ENCODE results near the gene NRDC.

NRDC gene

DNA sequence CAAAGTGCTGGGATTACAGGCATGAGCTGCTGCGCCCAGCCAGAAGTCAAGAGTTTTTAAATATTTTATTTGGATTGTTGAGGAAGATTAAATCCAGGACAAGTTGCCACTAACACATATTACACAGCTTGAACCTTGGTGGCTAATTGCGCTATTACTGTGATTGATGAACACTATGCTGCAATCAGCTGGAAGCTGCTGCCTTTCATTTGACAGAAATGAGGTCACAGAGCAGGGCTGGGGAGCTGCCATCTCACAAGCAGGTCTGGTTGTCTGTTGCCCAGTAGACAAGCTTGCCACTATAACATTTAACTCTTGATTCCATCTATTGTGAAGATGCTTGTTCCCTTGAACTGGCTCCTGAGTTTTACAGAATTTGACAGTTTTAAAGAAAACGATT, 37.4 kb upstream of the NRDC start:
- Histone ChIP-seq H3K36me3 (ENCODE audit: insufficient read depth, low read length) (no peaks in the 10 kb centered on the region), H3K9ac (ENCODE audit: low read depth, low read length, poor library complexity, severe bottlenecking) (no peak overlapping the region), H3K9me3 (ENCODE audit: insufficient read depth, low read depth, low read length) (no peaks in the 10 kb centered on the region), H3K4me2 (ENCODE audit: low read depth, low read length, poor library complexity, severe bottlenecking) (no peak overlapping the region), H4K20me1 (ENCODE audit: insufficient read depth, low read length, poor library complexity, severe bottlenecking) (no peaks in the 10 kb centered on the region), H2AFZ (ENCODE audit: low read length) (no peak overlapping the region), H3F3A (ENCODE audit: low read depth) (no peaks in the 10 kb centered on the region), H3K4me1 (ENCODE audit: insufficient read depth, low read length, poor library complexity, severe bottlenecking) (no peaks in the 10 kb centered on the region), H3K27me3 (ENCODE audit: insufficient read depth, low read length, poor library complexity, severe bottlenecking) (peaks cover 5% of the 10 kb centered on the region), H3K79me2 (ENCODE audit: insufficient read depth, low read length) (no peaks in the 10 kb centered on the region), H3K9me2 (replicated peaks; ENCODE audit: low read depth, low read length) (no peaks in the 10 kb centered on the region), H3K4me3 (ENCODE audit: low read length, poor library complexity, severe bottlenecking) (no peak overlapping the region)
- no peak for TF ChIP-seq EZH2phosphoT487 (IDR thresholded peaks at IDR 0.05; ENCODE audit: borderline replicate concordance)
- TF ChIP-seq, protein P1, sequence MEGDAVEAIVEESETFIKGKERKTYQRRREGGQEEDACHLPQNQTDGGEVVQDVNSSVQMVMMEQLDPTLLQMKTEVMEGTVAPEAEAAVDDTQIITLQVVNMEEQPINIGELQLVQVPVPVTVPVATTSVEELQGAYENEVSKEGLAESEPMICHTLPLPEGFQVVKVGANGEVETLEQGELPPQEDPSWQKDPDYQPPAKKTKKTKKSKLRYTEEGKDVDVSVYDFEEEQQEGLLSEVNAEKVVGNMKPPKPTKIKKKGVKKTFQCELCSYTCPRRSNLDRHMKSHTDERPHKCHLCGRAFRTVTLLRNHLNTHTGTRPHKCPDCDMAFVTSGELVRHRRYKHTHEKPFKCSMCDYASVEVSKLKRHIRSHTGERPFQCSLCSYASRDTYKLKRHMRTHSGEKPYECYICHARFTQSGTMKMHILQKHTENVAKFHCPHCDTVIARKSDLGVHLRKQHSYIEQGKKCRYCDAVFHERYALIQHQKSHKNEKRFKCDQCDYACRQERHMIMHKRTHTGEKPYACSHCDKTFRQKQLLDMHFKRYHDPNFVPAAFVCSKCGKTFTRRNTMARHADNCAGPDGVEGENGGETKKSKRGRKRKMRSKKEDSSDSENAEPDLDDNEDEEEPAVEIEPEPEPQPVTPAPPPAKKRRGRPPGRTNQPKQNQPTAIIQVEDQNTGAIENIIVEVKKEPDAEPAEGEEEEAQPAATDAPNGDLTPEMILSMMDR (conservative IDR thresholded peaks at IDR 0.05; ENCODE audit: low read length), result no peak

DNA sequence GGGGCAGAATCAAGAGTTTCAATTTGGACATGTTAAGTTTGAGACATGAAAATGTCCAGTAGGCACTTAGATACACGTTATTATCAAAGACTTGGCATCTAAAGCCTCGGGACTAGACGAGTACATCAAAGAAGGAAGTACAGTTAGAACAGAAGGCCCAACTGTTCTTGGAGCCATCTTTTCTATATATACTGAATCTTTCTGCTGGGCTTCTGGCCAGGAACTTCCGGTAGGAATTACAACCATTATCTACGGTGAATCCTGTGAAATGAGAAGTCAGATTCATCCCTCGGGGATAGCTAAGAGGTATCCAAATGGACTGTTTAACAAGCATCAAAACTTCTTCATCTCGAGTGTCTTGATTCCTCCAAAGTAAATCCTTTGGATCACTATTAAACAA, 34.4 kb upstream of the NRDC start:
- Histone ChIP-seq H3K4me2 (ENCODE audit: low read depth, low read length, poor library complexity, severe bottlenecking) (no peak overlapping the region), H3K36me3 (ENCODE audit: insufficient read depth, low read length) (no peaks in the 10 kb centered on the region), H3K9me3 (ENCODE audit: insufficient read depth, low read depth, low read length) (no peaks in the 10 kb centered on the region), H3K27me3 (ENCODE audit: insufficient read depth, low read length, poor library complexity, severe bottlenecking) (peaks cover 5% of the 10 kb centered on the region), H4K20me1 (ENCODE audit: insufficient read depth, low read length, poor library complexity, severe bottlenecking) (no peaks in the 10 kb centered on the region), H2AFZ (ENCODE audit: low read length) (no peak overlapping the region), H3K4me3 (ENCODE audit: low read length, poor library complexity, severe bottlenecking) (no peak overlapping the region), H3K9ac (ENCODE audit: low read depth, low read length, poor library complexity, severe bottlenecking) (no peak overlapping the region), H3K4me1 (ENCODE audit: insufficient read depth, low read length, poor library complexity, severe bottlenecking) (no peaks in the 10 kb centered on the region), H3K9me2 (replicated peaks; ENCODE audit: low read depth, low read length) (no peaks in the 10 kb centered on the region), H3F3A (ENCODE audit: low read depth) (no peaks in the 10 kb centered on the region), H3K79me2 (ENCODE audit: insufficient read depth, low read length) (no peaks in the 10 kb centered on the region)
- TF ChIP-seq, protein P1 (conservative IDR thresholded peaks at IDR 0.05; ENCODE audit: low read length), result no peak
- no peak for TF ChIP-seq EZH2phosphoT487 (IDR thresholded peaks at IDR 0.05; ENCODE audit: borderline replicate concordance)

DNA sequence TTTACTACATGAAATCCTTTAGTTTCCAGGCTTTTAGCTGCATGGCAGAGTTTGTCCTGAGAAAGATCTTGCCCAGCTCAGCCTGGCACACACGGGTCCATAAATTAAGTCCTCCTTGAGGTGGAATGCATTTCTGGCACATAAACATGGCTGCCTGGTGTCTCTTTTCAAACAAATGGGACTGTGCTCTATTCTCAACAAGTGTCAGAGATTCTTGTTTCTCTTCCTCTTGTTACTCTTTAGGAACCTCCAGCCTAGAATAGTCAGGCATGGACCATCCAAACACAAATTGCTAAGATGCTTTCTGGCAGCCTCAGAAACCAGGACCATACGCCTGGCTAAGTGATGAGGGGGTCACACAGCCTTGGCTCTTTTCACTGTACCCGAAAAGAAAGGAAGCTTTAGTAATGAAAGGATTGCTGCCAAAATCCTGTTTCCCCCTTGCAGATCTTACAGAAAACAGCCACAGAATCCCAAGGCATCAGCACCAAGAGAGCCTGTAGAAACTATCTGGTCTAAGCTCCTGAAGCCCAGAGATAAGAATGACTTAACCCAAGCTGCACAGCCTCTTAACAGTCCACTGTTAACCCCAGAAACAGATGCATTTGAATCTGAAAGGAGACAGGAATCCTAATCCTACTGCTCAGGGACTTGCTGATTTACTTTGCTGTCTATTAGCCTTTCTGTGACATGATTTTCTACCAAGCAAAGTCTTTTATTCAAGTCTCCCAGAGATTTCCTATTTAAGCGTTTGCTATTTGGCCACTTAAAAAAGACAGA, 31.9 kb upstream of the NRDC start:
- TF ChIP-seq, protein P1 (conservative IDR thresholded peaks at IDR 0.05; ENCODE audit: low read length), result no peak
- no peak for TF ChIP-seq EZH2phosphoT487 (IDR thresholded peaks at IDR 0.05; ENCODE audit: borderline replicate concordance)
- no peak overlapping the region for H3K4me3 ChIP-seq (ENCODE audit: low read length, poor library complexity, severe bottlenecking)
- H3K9me2 ChIP-seq (replicated peaks; ENCODE audit: low read depth, low read length), result no peaks in the 10 kb centered on the region
- H3K9me3 ChIP-seq (ENCODE audit: insufficient read depth, low read depth, low read length), result no peaks in the 10 kb centered on the region
- no peaks in the 10 kb centered on the region for H3K79me2 ChIP-seq (ENCODE audit: insufficient read depth, low read length)
- no peaks in the 10 kb centered on the region for H3K4me1 ChIP-seq (ENCODE audit: insufficient read depth, low read length, poor library complexity, severe bottlenecking)
- H3K9ac ChIP-seq (ENCODE audit: low read depth, low read length, poor library complexity, severe bottlenecking), result no peak overlapping the region
- no peaks in the 10 kb centered on the region for H3F3A ChIP-seq (ENCODE audit: low read depth)
- no peak overlapping the region for H3K4me2 ChIP-seq (ENCODE audit: low read depth, low read length, poor library complexity, severe bottlenecking)
- H3K36me3 ChIP-seq (ENCODE audit: insufficient read depth, low read length), result no peaks in the 10 kb centered on the region
- no peak overlapping the region for H2AFZ ChIP-seq (ENCODE audit: low read length)
- no peaks in the 10 kb centered on the region for H3K27me3 ChIP-seq (ENCODE audit: insufficient read depth, low read length, poor library complexity, severe bottlenecking)
- H4K20me1 ChIP-seq (ENCODE audit: insufficient read depth, low read length, poor library complexity, severe bottlenecking), result no peaks in the 10 kb centered on the region
